NCI-H128 (cell line): ENCODE results near the gene SUGP2.
"Not testable (repeated sequence)": the region's sequence is repeated elsewhere in the genome, so short reads cannot be mapped to it uniquely, and the experiment has no call there.

Experiments used
- DNase-seq: peaks from one replicate; lab custom pipeline; 2025; ENCODE audit not compliant: unreplicated experiment; lab: John Stamatoyannopoulos, UW

SUGP2 gene

GRCh38 chr19:18955042-18955441, 78.3 kb downstream of the SUGP2 start:
- no peak for DNase-seq

- DNase-seq: no peak
Measured at GRCh38 chr19:18954094-18954493, 79.2 kb downstream of the SUGP2 start.

DNA sequence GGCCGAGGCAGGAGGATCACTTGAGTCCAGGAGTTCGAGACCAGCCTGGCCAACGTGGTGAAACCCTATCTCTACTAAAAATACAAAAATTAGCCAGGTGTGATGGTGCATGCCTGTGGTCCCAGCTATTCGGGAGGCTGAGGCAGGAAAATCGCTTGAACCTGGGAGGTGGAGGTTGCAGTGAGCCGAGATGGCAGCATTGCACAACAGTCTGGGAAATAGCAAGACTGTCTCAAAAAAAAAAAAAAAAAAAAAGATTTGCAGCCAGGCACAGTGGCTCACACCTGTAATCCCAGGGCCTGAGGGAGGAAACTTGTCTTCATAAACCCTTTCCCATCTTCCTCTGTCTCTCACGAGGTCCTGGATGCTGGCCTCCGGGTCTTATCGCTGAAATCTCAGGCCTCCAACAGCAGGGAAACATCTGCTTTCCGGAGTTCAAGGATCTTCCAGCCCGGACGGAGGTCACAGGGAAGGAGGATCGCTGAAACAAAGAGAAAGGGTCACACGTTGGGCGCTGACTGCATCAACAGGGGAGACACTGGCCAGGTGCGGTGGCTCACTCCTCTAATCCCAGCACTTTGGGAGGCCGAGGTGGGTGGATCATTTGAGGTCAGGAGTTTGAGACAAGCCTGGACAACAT, 80.8 kb downstream of the SUGP2 start:
- DNase-seq: not testable (repeated sequence)

DNA sequence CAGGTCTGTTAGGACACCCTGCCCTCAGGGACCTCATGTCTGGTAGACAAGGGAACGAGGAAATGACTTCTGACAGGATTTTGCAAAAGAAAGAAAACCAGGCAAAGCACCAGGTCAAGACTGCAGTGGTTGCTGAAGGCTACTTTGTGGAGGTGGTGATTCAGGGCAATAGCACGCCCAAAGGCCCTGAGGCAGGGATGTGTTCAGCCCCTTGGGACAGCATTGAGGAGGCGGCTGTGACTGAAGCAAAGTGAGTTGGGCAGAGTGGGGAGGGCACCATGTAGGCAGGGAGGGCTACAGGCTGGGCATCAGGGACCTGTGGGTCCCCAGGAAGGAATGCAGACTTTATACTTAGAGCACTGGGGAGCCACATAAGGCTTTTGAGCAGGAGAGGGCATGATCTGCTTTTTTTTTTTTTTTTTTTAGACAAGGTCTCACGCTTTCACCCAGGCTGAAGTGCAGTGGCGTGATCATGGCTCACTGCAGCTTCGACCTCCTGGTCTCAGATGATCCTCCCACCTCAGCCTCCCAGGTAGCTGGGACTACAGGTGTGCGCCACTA, 81.5 kb downstream of the SUGP2 start:
- DNase-seq: no peak

DNA sequence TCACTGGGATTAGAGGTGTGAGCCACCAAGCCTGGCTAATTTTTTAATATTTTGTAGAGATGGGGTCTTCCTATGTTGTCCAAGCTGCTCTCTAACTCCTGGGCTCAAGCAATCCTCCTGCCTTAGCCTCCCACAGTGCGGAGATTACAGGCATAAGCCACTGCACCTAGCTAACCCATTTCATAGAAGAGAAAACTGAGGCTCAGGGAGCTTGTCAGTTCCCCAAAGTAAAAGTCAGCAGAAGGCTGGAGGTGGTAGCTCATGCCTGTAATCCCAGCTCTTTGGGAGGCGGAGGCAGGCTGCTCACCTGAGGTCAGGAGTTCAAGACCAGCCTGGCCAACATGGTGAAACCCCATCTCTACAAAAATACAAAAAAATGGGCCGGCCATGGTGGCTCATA, 83.5 kb downstream of the SUGP2 start:
- DNase-seq: no peak

GRCh38 chr19:18948976-18949356, 84.4 kb downstream of the SUGP2 start:
- DNase-seq: no peak

DNA sequence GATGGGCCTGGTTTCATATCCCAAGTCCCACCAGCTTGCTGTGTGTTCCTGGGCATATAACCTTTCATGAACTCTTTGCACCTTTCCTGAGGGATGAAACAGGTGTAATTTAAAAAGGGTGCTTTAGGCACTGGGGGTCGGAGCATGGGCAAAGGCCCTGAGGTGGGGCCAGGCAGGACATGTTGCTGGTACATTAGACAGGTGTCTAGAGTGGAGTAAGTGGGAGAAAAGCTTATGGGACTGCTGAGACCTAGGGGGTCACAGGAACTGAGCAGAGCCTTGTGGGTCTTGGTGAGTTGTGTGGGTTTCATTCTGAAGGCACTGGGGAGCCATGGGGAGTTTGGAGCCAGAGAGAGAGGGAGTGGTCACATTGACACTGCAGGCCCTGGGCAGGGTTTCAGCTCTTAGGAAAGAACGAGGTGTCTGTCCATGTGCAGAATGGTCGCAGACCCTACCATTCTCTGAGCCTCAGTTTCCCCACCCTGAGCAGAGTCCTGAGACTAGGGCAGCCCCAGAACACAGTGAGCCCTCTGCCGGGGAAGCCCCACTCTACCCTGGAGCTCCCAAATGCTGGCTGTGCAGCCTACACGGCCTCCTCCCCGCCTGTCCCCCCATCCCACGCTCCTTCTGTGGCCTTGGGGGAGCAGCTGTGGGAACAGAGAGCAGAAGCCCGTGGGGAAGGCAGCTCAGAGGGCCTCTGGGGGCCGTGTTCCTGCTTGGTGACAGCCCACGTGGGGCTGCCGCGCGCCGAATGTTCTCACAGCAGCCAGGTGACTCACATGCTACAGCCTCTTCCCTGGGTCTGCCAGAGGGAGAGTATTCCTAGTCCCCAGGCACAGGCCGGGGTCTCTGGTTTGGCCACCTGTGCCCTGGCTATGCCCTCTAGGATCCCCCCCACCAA, 85.0 kb downstream of the SUGP2 start:
- no peak for DNase-seq

GRCh38 chr19:18946918-18947317, 86.4 kb downstream of the SUGP2 start:
- DNase-seq: no peak

GRCh38 chr19:18946335-18946734, 87.0 kb downstream of the SUGP2 start:
- DNase-seq: no peak

DNA sequence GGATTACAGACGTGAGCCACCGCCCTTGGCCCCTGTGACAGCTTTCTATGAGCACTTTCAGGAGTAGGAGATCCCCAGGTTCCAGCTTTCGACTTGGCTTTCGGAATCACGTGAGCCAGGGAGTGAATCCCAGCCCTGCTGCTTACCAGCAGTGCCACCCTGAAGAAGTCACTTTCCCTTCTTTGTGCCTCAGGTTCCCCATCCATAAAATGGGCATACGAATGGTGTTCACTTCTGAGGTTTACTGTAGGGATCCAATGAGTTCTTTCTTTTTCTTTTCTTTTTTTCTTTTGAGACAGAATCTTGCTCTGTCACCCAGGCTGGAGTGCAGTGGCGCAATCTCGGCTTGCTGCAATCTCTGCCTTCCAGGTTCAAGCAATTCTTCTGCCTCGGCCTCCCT, 88.0 kb downstream of the SUGP2 start:
- no peak for DNase-seq

DNA sequence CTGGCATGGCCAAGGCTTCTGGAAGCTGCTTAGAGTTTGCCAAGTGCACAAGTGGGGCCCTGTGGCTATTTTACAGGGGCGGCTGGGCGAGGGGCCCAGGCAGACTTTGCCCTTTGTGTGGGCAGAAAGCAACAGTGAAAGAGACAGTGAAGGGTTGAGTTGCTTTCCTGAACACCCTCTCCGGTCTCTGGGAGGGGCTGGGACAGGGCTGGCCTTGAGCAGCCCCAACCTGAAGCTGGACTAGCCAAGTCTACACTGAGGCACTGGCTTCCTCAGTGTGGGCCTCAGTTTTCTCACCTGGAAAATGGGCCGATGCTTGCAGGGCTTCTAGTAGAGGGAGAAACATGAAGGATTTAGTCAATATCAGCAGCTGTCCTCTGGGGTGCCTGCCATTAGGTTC, 89.9 kb downstream of the SUGP2 start:
- DNase-seq: no peak

GRCh38 chr19:18942692-18943091, 90.6 kb downstream of the SUGP2 start:
- DNase-seq: no peak

DNA sequence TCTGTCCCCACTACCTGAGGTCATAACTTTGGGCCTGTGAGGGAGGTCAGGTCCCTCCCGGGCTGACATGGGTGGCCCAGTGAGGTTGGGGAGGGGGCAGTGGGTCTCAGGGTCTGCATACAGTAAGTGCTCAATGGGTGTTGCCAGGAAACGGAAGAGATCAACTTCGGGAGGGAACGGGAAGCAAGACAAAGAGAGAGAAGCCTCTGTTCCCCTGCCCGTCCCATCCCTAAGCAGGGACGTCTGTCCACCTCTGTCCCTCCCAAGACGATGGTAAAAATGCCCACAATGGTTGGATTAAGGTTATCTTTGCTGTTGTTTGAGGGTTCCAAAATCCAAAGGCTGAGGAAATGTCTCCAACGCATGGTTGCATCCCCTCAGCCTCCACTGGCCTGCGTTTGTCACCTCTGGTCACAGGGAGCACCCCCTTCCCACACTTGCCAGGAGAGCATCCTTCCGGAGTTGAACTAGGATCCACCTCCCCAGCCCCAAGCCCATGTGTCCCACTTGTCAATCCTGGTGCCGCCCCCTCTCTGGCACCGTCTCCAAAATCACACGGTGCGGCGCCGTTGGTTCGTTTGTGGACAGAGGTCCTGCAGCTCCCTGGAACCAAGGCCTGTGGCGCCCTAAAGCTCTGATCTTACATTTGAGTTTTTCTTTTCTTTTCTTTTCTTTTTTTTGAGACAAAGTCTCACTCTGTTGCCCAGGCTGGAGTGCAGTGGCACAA, 91.5 kb downstream of the SUGP2 start:
- DNase-seq: no peak
